Thyroid gland (tissue), 4 donors: Measurements from ENCODE around the gene ADAP1.

ENCODE experiments used
- CTCF ChIP-seq, 6 experiments: fragments of 200-600 bp in 3 of 6; fragments of 450-650 bp in 3 of 6; sonication (generic) in 3 of 6; IDR thresholded peaks; one replicate each; pipeline ENCODE4 v1.5.1; 2016 to 2019; ENCODE audit warnings: antibody characterized with exemption in 6 of 6, mild to moderate bottlenecking in 2 of 6, inconsistent platforms in 1 of 6, moderate library complexity in 1 of 6
- POLR2A ChIP-seq, 2 donors: fragments of 450-650 bp; IDR thresholded peaks; one replicate each; pipeline ENCODE4 v1.6.1; 2017; ENCODE audit warnings: antibody characterized with exemption in 2 of 2, mild to moderate bottlenecking in 2 of 2, moderate library complexity in 1 of 2

DNA sequence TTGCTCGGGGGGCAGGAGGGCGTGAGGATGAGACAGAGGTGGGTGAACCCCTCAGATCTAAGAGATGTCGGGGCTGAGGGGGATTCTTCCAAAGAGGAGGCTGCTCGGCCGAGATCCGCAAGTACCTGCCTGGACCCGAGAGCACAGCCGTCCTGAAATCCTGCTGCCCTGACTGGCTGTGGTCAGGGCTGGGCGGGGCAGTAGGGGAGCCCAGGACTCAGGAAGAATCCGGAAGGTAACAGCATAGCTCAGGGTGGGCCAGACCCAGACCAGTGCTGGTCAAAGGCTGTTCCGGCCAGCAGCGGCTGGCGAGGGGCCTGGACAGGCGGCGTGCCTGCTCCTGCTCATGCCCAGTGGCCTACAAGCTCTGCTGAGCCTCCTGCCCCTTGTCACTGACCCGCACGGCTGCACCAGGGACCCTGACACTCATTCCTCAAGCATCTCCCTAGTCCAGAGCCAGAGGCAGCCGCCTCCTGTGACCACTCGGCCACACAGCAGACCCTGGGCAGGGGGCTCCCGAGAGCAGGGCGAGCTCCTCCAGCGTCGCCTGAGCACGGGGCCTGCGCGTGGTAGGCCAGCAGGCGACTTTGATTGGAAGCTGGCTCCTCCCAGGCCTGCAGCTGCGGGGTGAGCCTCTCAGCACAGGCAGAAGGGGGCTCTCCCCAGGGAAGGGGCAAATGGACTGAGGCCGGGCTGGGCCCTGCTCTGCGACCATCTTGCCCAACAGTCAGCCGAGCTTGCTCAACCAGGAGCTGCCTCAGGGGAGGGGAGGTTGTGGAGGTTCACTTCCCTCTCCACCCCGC, 3.1 kb upstream of the ADAP1 start:
- TF ChIP-seq CTCF (IDR thresholded peaks at IDR 0.05): no peak
- TF ChIP-seq POLR2A (IDR thresholded peaks at IDR 0.05): no peak
